ENCODE results near the gene HRH1.
"Not testable (repeated sequence)": the region's sequence is repeated elsewhere in the genome, so short reads cannot be mapped to it uniquely, and the experiment has no call there.

Gene HRH1

DNA sequence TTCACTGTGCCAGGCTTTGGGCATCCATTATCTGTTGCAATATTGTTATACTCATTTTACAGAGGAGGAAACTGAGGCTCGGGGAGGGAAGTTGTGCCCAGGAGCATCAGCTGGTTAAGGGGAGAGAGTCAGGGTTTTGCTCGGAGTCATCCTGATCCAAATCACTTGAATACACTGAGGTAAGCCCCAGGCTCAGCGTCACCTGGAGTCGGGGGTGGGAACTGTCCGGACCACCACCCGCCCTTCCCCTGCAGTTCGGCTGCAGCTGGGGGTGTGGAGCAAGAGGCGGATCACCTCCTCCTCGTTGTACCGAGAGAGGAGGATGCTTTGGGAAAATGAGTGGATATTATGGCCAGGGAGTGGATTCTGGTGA, 646 bp downstream of the HRH1 start:
- Mint-ChIP-seq H3K27me3 (ENCODE audit: low read depth) (peaks cover 72% of the 10 kb centered on the region), H3K4me1 (ENCODE audit: low read depth) (peaks cover 7% of the 10 kb centered on the region), H3K27ac (no peak overlapping the region), H3K36me3 (ENCODE audit: low read depth) (no peaks in the 10 kb centered on the region), H3K4me3 (peak overlapping the region; percentile 46), H3K9me3 (no peaks in the 10 kb centered on the region)
- DNase-seq (ENCODE audit: low spot score) = no peak

DNA sequence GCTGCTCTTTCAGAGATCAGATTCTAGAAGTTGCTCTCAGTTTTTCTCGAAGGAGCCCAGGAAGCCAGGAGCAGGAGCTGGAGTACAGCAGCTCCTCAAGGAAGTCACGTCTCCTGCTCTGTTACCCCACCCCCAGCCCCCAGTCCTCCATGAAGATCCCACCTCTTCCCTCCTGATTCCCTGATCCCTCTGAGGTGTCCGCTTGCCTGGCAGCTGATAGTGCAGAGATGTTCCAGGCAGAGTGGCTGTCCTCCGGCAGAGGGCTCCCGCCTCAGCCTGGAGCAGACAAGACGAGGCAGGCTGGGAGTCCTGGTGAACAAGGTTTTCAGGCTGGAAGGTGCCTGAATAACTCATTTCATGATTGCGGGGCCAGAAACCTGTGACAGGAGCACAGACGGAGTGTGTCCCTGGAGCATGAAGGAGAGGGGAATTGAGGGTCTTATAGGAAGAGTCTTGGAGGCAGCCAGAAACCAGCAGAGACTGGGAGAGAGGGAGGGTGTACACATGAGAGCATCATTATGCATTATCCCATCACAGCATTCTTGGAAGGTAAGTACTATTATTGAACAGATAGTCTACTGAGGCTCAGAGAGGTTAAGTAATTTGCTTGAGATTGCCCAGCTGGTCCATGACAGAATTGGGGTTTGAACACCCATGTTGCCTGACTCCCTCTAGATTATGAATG, 1.2 kb downstream of the HRH1 start:
- H3K27me3 Mint-ChIP-seq (ENCODE audit: low read depth) = peaks cover 76% of the 10 kb centered on the region
- peak; percentile 9 for DNase-seq (ENCODE audit: low spot score)
- H3K4me3 Mint-ChIP-seq = peak overlapping the region; percentile 46
- peaks cover 7% of the 10 kb centered on the region for H3K4me1 Mint-ChIP-seq (ENCODE audit: low read depth)
- no peaks in the 10 kb centered on the region for H3K36me3 Mint-ChIP-seq (ENCODE audit: low read depth)
- H3K9me3 Mint-ChIP-seq = no peaks in the 10 kb centered on the region
- no peak overlapping the region for H3K27ac Mint-ChIP-seq

DNA sequence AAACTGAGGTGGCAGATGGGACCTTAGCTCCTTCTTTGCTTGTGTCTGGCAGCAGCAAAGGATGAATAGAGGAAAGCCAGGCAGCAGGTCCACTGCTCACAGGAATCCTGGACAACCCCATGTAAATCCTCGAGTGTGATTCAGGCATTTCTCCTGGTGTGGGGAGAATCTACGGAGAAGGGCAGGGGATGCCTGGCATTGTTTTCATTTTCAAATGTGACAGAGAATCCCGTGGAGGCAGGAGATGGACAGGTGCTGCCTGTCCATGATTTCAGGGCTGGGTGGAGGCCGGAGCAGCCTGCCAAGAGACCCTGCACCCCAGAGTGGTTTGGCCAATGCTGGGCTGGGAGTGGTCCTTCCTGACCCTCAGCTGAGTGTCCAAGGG, 1.7 kb downstream of the HRH1 start:
- H3K9me3 Mint-ChIP-seq = no peaks in the 10 kb centered on the region
- H3K4me1 Mint-ChIP-seq (ENCODE audit: low read depth) = peaks cover 7% of the 10 kb centered on the region
- H3K36me3 Mint-ChIP-seq (ENCODE audit: low read depth) = no peaks in the 10 kb centered on the region
- no peak overlapping the region for H3K4me3 Mint-ChIP-seq
- peaks cover 76% of the 10 kb centered on the region for H3K27me3 Mint-ChIP-seq (ENCODE audit: low read depth)
- DNase-seq (ENCODE audit: low spot score) = no peak
- no peak overlapping the region for H3K27ac Mint-ChIP-seq

DNA sequence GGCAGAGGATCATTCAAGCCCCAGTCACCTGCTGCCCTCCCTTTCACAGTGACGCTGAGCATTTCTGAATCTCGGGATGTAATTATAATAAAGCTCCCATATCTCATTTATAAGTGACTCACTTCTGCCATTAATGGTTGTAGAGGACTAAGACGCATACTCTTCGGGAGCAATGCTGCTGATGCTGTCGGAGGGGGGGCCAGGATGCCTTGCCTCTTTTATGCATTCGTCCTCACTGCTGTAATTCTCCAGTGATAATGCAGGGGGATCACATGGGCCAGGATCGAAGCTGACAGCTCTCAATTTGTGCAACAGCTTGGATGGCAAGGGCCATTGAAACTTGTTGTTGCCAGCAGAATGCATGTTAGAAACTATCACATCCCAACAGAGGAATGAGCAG, 3.1 kb downstream of the HRH1 start:
- no peak overlapping the region for H3K4me3 Mint-ChIP-seq
- H3K36me3 Mint-ChIP-seq (ENCODE audit: low read depth) = no peaks in the 10 kb centered on the region
- H3K9me3 Mint-ChIP-seq = no peaks in the 10 kb centered on the region
- H3K27me3 Mint-ChIP-seq (ENCODE audit: low read depth) = peaks cover 68% of the 10 kb centered on the region
- DNase-seq (ENCODE audit: low spot score) = no peak
- no peak overlapping the region for H3K27ac Mint-ChIP-seq
- H3K4me1 Mint-ChIP-seq (ENCODE audit: low read depth) = peaks cover 7% of the 10 kb centered on the region

DNA sequence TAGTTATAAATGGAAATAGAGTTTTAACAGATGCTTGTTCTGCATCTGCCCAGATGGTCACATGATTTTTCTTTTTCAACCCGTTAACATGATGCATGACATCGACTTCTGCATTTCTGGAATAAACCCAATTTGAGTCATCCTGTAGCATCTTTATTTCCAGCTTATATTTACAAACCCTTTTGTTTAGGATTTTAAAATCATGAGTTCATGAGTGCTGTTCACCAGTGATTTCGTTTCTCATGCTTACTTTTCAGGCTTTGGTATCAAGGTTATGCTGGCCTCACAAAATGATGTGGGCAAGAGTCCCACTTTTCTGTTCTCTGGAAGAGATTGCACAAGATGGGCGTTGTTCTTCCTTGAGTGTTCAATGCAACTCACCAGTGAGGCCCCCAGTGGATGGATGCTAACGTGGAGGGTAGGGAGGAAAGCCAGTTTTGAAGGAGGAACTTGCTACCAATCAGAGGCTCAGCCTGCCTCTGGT, 5.2 kb downstream of the HRH1 start:
- no peak for DNase-seq (ENCODE audit: low spot score)
- no peak overlapping the region for H3K27ac Mint-ChIP-seq
- no peak overlapping the region for H3K4me3 Mint-ChIP-seq
- H3K9me3 Mint-ChIP-seq = no peaks in the 10 kb centered on the region
- peaks cover 5% of the 10 kb centered on the region for H3K4me1 Mint-ChIP-seq (ENCODE audit: low read depth)
- no peaks in the 10 kb centered on the region for H3K36me3 Mint-ChIP-seq (ENCODE audit: low read depth)
- H3K27me3 Mint-ChIP-seq (ENCODE audit: low read depth) = peaks cover 53% of the 10 kb centered on the region

DNA sequence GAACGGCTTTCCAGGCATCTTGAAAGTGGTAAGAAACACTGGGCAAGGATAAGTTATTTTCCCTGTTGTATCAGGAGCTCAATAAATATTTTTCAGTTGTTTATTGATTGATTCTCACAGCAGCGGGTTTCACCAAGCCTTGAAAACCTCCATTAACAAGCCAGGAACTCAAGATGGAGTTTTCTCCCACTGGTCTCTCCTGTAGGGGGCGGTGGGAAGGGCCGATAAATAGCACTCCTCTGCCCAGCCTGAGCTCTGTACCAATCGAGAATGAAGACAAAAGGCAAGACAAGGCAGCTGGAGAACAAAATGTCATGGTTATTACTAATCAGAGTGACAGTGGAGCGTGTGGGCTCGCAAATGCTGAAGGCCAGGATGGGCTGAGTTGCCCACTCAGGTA, 7.4 kb downstream of the HRH1 start:
- Mint-ChIP-seq H3K36me3 (ENCODE audit: low read depth) (no peaks in the 10 kb centered on the region), H3K4me1 (ENCODE audit: low read depth) (no peaks in the 10 kb centered on the region), H3K4me3 (no peak overlapping the region), H3K9me3 (no peaks in the 10 kb centered on the region), H3K27me3 (ENCODE audit: low read depth) (peaks cover 36% of the 10 kb centered on the region), H3K27ac (no peak overlapping the region)
- no peak for DNase-seq (ENCODE audit: low spot score)

DNA sequence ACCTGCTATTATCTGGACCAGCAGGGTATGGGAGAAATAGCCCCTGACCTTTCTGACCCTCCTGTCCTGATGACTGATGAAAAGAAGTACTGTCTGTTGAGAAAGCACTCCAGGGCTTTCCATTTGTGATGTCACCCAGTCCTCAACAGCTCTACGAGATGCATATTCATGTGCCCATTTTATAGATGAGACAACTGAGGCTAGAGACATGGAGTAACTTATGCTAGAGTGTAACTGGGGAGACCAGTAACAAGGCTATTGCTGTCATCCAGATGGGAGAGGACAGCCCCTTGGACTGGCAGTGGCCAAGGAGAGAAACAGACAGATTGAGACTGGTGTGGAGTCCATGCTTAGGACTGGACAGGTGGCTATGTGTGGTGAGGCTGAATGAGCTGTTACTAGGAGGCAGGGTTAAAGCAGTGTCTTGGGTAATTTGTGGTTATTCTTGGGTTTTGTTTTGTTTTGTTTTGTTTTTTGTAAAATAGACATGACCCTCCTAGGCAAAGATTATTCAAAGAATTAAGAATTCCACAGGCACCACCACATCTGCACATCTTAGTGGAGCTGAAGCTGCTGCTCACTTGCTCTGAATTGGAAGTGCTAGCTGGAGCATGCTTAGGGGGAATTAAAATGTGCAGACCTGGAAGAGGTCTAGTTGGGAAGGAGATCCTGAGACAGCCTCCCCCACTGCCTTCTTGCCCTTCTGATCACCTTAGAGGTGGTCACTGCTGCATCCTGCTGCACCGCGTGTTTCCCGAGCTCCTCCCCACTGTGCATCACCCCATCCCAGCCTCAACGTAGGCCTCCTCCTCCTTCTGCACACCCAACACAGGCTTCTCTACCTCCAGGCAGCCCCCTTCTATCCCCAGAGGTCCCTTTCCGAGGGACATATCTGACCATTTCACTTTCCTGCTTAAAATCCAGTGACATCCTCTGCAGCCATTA, 8.4 kb downstream of the HRH1 start:
- Mint-ChIP-seq H3K9me3 (no peaks in the 10 kb centered on the region), H3K4me3 (no peak overlapping the region), H3K27ac (no peak overlapping the region), H3K4me1 (ENCODE audit: low read depth) (no peaks in the 10 kb centered on the region), H3K36me3 (ENCODE audit: low read depth) (no peaks in the 10 kb centered on the region), H3K27me3 (ENCODE audit: low read depth) (peaks cover 26% of the 10 kb centered on the region)
- DNase-seq (ENCODE audit: low spot score) = no peak

DNA sequence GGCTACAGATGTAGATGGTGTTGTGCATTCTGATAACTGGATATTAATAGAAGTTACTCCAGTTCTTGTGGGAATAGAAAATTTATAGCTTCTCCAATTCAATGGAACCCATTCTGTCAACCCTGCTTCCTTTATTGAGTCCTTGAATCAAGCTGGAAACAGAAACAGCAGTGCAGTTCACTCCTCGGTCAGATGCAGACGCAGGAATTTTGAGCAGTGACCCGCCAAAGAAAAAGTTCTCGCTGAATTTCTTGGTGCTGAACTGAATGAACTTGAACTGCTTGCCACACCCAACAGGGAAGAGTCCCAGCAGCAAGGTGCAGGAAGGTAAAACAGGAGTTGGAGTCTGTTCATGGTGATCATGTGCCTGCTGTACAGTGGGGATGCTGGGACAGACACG, 10.3 kb downstream of the HRH1 start:
- Mint-ChIP-seq H3K4me3 (no peak overlapping the region), H3K36me3 (ENCODE audit: low read depth) (no peaks in the 10 kb centered on the region), H3K27ac (no peak overlapping the region), H3K4me1 (ENCODE audit: low read depth) (no peaks in the 10 kb centered on the region), H3K27me3 (ENCODE audit: low read depth) (peaks cover 16% of the 10 kb centered on the region), H3K9me3 (no peaks in the 10 kb centered on the region)
- DNase-seq (ENCODE audit: low spot score) = no peak

DNA sequence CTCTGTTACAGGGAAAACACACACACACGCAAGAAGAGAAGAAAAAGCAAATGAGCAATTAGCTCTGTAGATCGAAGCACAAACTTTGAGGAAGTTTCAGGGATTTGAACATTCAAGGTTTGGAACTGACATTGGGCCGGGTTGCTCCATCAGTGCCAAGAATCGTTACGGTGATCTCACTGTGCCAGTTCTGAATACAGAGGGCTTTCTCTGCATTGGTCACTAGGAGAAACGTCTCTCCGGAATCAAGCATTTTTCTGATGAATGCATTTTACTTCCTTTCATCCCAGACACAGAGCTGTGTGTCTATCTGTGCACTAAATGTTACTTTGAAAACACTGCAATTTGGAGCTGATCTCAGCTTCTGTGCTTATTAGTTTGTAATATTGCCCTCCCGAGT, 11.2 kb downstream of the HRH1 start:
- Mint-ChIP-seq H3K36me3 (ENCODE audit: low read depth) (no peaks in the 10 kb centered on the region), H3K27ac (no peak overlapping the region), H3K4me1 (ENCODE audit: low read depth) (no peaks in the 10 kb centered on the region), H3K9me3 (no peaks in the 10 kb centered on the region), H3K4me3 (no peak overlapping the region), H3K27me3 (ENCODE audit: low read depth) (peaks cover 16% of the 10 kb centered on the region)
- no peak for DNase-seq (ENCODE audit: low spot score)

DNA sequence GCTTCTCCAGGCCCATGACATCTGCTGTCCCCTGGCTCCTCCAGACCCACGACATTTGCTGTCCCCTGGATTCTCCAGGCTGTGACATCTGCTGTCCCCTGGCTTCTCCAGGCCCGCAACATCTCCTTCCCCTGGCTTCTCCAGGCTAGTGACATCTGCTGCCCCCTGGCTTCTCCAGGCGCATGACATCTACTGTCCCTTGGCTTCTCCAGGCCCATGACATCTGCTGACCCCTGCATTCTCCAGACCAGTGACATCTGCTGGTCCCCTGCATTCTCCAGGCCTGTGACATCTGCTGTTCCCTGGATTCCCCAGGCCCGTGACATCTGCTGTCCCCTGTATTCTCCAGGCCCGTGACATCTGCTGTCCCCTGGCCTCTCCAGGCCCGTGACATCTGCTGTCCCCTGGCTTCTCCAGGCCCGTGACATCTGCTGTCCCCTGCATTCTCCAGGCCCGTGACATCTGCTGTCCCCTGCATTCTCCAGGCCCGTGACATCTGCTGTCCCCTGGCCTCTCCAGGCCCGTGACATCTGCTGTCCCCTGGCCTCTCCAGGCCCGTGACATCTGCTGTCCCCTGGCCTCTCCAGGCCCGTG, 12.6 kb downstream of the HRH1 start:
- not testable (repeated sequence) for H3K4me3 Mint-ChIP-seq; H3K27ac Mint-ChIP-seq; H3K4me1 Mint-ChIP-seq (ENCODE audit: low read depth); H3K9me3 Mint-ChIP-seq; DNase-seq (ENCODE audit: low spot score); H3K36me3 Mint-ChIP-seq (ENCODE audit: low read depth)
- peaks cover 13% of the 10 kb centered on the region for H3K27me3 Mint-ChIP-seq (ENCODE audit: low read depth)

DNA sequence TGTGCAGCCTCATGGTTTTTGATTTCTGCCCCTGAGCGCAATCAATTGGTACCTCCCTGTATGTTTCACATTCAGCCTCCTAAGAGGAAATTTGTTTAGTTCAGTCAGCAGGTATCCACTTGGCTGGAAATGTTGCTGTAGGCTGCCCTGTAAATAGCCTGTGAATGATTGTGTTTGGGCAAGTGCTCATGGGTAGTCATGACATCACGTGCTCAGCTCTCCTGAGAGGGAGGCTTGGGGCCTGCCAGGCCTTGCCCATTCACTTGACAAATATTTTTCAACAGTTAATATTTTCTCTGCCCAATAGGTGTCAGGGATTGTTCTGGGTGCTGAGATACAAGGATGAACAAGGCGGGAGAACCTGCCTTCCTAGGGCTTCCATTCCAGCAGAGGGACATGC, 13.3 kb downstream of the HRH1 start:
- Mint-ChIP-seq H3K4me3 (no peak overlapping the region), H3K27ac (no peak overlapping the region), H3K27me3 (ENCODE audit: low read depth) (peaks cover 13% of the 10 kb centered on the region), H3K4me1 (ENCODE audit: low read depth) (no peaks in the 10 kb centered on the region), H3K36me3 (ENCODE audit: low read depth) (no peaks in the 10 kb centered on the region), H3K9me3 (no peaks in the 10 kb centered on the region)
- no peak for DNase-seq (ENCODE audit: low spot score)

DNA sequence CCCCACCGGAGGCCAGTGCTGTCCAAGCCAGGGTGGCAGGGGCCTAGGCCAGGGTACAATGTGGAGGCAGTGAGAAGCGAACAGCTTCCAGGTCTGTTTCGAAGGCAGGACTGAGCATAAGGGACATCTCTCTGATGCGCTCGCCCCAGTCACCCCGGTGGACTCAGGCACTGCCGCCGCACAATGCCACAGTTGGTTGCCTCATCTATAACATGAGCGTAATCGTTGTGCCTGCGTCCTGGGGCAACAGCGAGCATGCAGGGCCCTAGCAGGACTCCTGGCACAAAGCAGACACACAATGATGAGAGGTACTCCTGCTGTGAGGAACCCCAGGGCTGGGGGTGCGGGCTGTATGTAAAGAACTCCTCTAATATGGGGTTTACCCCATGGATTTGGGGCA, 14.1 kb downstream of the HRH1 start:
- H3K9me3 Mint-ChIP-seq = no peaks in the 10 kb centered on the region
- H3K27ac Mint-ChIP-seq = no peak overlapping the region
- no peak overlapping the region for H3K4me3 Mint-ChIP-seq
- no peaks in the 10 kb centered on the region for H3K4me1 Mint-ChIP-seq (ENCODE audit: low read depth)
- H3K27me3 Mint-ChIP-seq (ENCODE audit: low read depth) = peaks cover 13% of the 10 kb centered on the region
- DNase-seq (ENCODE audit: low spot score) = no peak
- H3K36me3 Mint-ChIP-seq (ENCODE audit: low read depth) = no peaks in the 10 kb centered on the region

DNA sequence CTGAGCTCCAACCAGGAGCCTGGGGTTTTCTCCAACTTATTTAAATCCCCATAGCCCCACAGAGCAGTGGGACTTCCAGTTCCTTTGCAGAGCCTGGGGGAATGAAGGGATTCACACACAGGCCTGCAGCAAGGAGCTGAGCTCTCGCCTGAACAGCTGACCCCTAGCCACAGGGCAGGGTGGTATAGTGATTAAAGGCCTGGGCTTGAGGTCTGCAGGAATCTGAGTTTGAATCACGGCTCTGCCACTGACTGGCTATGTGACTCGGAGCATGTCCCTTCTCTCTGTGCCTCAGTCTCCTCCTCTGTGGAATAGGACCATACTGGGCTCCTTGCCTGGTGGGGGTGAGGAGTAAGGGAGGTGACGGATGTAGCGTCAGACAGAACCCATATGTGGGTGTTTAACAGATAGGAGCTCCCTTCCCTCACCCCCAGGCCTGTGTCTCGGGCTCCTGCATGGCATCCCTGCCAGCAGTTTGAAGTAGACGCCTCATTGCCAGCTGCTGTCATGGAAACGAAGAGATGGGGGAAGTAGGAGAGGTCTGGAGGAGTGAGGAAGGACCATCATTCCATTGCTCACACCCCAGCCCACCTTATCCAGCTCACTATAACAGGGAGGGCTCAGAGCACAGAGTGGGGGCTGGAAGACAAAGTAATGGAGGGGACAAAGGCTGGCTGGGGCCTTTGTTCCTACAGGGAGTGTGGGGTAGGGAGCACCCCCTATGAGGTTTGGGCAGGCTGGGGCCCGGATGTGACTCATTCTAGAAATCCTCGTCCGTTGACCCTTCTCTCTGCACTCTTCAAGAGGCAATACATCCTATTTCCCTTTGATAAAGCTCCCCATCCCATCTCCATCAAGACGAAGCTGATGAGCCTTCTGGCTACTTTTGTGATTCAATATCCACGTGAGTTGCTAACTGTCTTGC, 14.8 kb downstream of the HRH1 start:
- Mint-ChIP-seq H3K27me3 (ENCODE audit: low read depth) (peaks cover 13% of the 10 kb centered on the region), H3K36me3 (ENCODE audit: low read depth) (no peaks in the 10 kb centered on the region), H3K9me3 (no peaks in the 10 kb centered on the region), H3K4me1 (ENCODE audit: low read depth) (no peaks in the 10 kb centered on the region), H3K27ac (no peak overlapping the region), H3K4me3 (no peak overlapping the region)
- no peak for DNase-seq (ENCODE audit: low spot score)

Measured in T-helper 2 cell treated with Interferon-gamma antibody and Interleukin-4, amounts not matched to agents 5 μg/mL and 100 μg/mL, for 36 hours (primary cell).